HG02571 (cell line): ENCODE results near the gene NSUN2.
A peak's percentile ranks its signal among the peaks of the same experiment; 100 is the strongest.
"Not testable (repeated sequence)": the region's sequence is repeated elsewhere in the genome, so short reads cannot be mapped to it uniquely, and the experiment has no call there.

Source experiments
- ATAC-seq: cut with Tn5 transposase; IDR thresholded peaks from one replicate; pipeline ENCODE4 v1.9.1; 2021; ENCODE audit warnings: mild to moderate bottlenecking, moderate library complexity; ENCODE audit not compliant: unreplicated experiment

Gene NSUN2

DNA sequence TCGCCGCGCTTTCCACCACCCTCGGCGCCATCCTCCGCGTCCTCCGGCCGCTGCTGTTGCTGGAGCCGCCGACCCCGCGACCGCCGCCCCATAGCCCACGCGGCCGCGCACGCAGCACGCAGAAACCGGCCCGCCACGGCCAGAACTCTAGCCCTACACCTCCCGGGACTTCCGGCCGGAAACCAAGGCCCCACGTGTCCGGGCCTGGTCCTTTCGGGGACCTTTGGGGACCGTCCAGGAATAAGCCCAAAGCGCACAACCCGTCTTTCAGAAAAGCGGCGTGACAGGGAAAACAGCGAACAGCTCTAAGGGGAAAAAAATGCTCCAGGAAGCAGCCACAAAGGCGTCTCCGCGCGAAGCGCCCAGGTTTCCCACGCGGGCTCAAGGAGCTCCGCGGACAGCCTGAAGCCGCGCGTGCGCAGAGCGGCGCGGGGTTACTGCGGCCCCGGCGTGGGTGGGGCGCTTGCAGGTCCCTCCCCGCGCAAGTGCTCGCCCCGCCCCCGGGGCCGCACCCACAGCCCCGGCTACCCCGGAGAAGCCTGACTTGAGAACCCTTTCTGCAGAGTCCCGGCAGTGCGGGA is at the start of gene NSUN2, which contains the start of gene SRD5A1:
TSS of gene NSUN2 (minus strand) at position 157 of the 581 bp plus-strand sequence. CDS start at position 92, 65 bp downstream.
TSS of gene SRD5A1 (plus strand) at position 553 of the 581 bp plus-strand sequence. CDS start 137 bp downstream, outside the sequence.
- ATAC-seq: peak; percentile 85

DNA sequence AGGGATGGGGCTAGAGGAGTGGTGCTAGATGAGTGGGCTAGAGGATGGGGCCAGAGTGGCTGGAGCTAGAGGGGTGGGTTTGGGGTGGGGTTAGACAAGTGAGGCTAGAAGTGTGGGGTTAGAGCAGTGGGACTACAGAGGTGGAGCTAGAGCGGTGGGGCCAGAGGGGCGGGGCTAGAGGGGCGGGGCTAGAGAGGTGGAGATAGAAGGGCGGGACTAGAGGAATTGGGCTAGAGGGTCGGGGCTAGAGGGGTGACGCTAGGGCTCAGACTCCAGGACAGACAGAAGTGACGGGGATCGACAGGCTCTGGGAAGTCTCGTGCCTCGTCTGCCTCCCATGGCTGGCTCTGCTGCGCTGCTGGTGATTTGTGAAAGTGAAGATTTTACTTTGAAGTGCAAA is 49.4 kb upstream of the NSUN2 start:
- ATAC-seq: no peak

DNA sequence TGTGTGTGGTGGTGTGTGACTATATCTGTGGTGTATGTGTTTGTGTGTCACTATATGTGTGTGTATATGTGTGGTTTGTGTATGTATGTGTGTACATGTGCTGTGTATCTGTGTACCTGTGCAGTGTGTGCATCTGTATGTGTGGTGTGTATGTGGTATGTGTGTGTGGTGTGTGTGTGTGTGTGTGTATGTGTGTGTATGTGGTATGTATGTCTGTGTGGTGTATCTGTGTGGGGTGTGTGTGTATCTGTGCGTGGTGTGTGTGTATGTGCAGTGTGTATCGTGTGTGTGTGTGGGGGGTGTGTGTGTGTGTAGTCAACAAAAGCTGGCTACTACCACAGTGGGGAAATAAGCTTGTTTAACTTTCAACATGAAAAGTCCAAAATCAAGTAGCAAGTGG is 48.8 kb upstream of the NSUN2 start:
- ATAC-seq: no peak

GRCh38 chr5:6680922-6681321 is 48.1 kb upstream of the NSUN2 start:
- ATAC-seq: no peak

- no peak for ATAC-seq
Measured at GRCh38 chr5:6678385-6678784, 45.5 kb upstream of the NSUN2 start.

- ATAC-seq: no peak
Measured at GRCh38 chr5:6676702-6677101, 43.9 kb upstream of the NSUN2 start.

- ATAC-seq: no peak
Measured at GRCh38 chr5:6675784-6676491, 43.1 kb upstream of the NSUN2 start.

DNA sequence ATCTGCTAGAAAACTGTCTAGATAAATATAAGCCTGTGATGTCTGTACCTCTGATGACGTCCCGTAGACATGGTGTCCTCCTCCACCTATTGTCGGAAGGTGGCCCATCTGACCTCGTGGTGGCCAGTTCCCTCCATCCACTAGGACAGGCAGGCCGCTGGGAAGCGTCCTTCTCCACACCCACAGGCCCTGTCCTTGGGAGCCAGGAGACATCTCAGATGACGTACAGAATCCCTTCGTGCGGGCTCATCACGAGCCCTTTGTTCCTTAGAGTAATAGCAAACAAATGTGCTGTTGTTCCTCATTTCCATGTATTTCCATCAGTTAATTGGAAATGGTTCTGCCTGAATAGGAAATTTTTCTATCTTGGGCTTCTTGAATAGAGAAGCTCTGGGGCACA is 42.0 kb upstream of the NSUN2 start:
- ATAC-seq: no peak

GRCh38 chr5:6674421-6674820 is 41.6 kb upstream of the NSUN2 start:
- ATAC-seq: no peak

GRCh38 chr5:6673963-6674362 is 41.1 kb upstream of the NSUN2 start:
- ATAC-seq: no peak

GRCh38 chr5:6673031-6673430 is 40.2 kb upstream of the NSUN2 start:
- no peak for ATAC-seq

GRCh38 chr5:6668717-6669116 is 35.9 kb upstream of the NSUN2 start:
- ATAC-seq: not testable (repeated sequence)

GRCh38 chr5:6667648-6668047 is 34.8 kb upstream of the NSUN2 start:
- ATAC-seq: no peak

DNA sequence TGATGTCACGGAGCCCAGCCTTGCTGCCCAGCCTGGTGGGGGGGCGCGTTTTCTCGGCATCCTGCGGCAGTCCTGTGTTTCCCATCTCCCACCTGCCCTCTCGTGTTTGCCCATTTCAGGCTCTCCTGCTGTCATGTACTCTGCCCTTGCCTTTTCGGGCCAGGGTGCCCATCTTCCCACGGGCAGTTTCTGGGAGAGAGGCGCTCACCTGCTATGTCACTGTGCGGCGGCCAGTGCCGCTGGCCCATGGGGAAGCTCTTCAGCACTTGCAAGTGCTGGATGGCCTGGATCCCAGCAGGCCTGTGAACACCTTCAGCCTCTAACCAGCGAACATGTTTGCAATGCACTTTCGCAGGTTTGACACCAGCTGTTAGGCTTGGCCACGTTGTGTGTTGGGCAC is 33.9 kb upstream of the NSUN2 start:
- ATAC-seq: no peak

GRCh38 chr5:6660688-6661087 is 27.8 kb upstream of the NSUN2 start:
- ATAC-seq: peak; percentile 40

DNA sequence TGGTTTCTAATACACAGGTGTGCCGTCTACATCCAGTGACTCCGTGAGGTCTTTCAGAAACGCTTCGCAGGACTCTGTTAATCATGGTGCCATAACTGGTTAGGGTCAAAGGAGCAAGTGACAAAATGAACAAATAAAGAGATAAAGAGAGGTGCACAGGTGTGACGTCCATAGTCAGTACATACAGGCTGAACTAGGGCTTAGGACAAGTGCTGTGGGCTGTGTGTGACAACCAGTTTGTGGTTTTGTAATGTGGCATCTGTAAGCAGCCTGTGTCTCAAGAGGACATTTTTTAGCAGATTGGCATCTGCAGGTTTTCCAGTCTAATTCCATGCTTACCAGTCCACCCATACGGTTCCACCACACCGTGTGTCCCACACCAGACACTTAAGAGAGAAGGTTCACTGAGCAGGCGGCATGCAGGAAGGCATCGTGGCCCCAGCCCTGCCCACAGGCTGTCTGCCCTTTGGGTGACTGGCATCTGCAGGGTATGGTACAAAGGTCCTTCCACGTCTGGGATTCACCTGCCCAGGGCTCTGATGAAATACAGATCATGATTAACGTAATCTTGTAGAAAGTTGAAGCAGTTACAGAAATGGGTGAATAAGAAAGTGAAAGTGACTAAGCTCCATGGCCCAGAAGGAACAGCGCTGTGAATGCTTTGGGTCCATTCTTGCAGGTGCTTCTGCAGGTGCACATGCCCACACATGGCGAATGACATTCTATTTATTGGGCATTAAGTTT is 27.3 kb upstream of the NSUN2 start:
- ATAC-seq: peak; percentile 76

GRCh38 chr5:6656680-6657079 is 23.8 kb upstream of the NSUN2 start:
- ATAC-seq: no peak

DNA sequence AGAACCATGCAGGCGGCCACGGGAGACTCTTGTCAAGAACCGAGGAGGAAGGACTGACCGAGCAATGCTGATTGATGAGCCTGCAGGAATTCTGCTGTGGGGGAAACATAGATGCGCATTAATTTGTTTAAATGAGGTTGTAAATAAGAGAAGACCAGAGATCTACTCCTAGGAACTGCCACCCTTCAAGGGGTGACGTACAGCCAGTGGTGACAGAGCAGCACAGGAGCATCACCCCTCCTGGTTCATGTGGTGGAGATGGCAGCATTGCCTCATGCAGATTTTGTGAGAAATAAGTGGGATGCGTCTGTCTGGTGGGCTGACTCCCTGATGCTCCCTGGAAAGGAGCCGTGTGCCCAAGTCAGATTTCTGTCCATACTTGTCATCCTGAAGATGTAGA is 22.6 kb upstream of the NSUN2 start:
- no peak for ATAC-seq

- peak; percentile 98 for ATAC-seq
Measured at GRCh38 chr5:6652025-6652424, 19.2 kb upstream of the NSUN2 start.

DNA sequence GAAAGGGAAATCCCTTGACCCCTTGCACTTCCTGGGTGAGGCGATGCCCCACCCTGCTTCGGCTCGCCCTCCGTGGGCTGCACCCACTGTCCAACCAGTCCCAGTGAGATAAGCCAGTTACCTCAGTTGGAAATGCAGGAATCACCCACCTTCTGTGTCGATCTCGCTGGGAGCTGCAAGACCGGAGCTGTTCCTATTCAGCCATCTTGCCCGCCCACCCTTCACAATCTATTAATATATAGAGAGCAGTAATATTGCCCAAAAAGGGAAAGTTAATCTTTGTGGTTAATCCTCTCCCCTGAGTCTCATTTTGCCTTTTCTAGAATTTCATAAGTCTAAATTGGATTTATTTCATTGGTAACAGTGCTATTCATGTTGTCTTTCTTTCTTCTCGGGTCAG is 16.8 kb upstream of the NSUN2 start:
- ATAC-seq: no peak

GRCh38 chr5:6649186-6649585 is 16.3 kb upstream of the NSUN2 start:
- ATAC-seq: no peak
